ENCODE measurements around the gene GALNTL6. TPM values are rescaled to one million over a fixed set of nuclear protein-coding genes. Genes with fewer than 3 reads are reported as not detected.

GALNTL6 gene
- total and polyA plus RNA-seq, 2 donors (not counting 1 experiment from before 2014, with no cell fraction given) = 0.99 to 1.1 TPM

- intact Hi-C loops (cut with micrococcal nuclease) = no loop called here
- H3K27ac Mint-ChIP-seq = no peak overlapping the region
- no peaks in the 10 kb centered on the region for H3K27me3 Mint-ChIP-seq
- peaks cover 4% of the 10 kb centered on the region for H3K9me3 Mint-ChIP-seq (ENCODE audit: insufficient read depth)
- no peaks in the 10 kb centered on the region for H3K4me1 Mint-ChIP-seq
- POLR2A ChIA-PET = no interaction called here
- TF ChIP-seq CTCF (IDR thresholded peaks at IDR 0.05) = no peak
- no peak for TF ChIP-seq EZH2 (IDR thresholded peaks at IDR 0.05; ENCODE audit: borderline replicate concordance, insufficient read depth, low read depth, low read length, poor library complexity, severe bottlenecking)
- no peaks in the 10 kb centered on the region for H4K20me1 ChIP-seq (ENCODE audit: control insufficient read depth, insufficient read depth, low read length, poor library complexity, severe bottlenecking)
- no peak overlapping the region for H3K27ac ChIP-seq (ENCODE audit: low read length in 2 of 2)
- WGBS (ENCODE audit: insufficient coverage) = no CpG with 5 or more reads among the region's 2 CpGs
- no peaks in the 10 kb centered on the region for H3K79me2 ChIP-seq (ENCODE audit: control insufficient read depth, insufficient read depth, low read length)
- H3K4me1 ChIP-seq (ENCODE audit: control insufficient read depth in 2 of 2, insufficient read depth in 2 of 2, low read length in 2 of 2) = no peaks in the 10 kb centered on the region
- H3K4me2 ChIP-seq (replicated peaks; ENCODE audit: low read depth, low read length, poor library complexity, severe bottlenecking) = no peak overlapping the region
- CTCF ChIA-PET = no interaction called here
- no peak overlapping the region for H2AFZ ChIP-seq (ENCODE audit: insufficient read depth, low read depth, low read length, poor library complexity, severe bottlenecking)
- H3K9me3 ChIP-seq (ENCODE audit: control extremely low read depth in 1 of 3, control insufficient read depth in 2 of 3, insufficient read depth in 1 of 3, low read length in 2 of 3) = peaks cover 0 to 4% (median 1%) of the 10 kb centered on the region in 3 donors
- H3K9ac ChIP-seq (ENCODE audit: low read length) = no peak overlapping the region
- no peaks in the 10 kb centered on the region for H3K27me3 ChIP-seq (replicated peaks in 1 of 4; ENCODE audit: control extremely low read depth in 1 of 4, control insufficient read depth in 3 of 4, insufficient read depth in 4 of 4, low read length in 3 of 4)
- no peaks in the 10 kb centered on the region for H3K36me3 ChIP-seq (replicated peaks in 1 of 2; ENCODE audit: control extremely low read depth in 1 of 2, control insufficient read depth in 1 of 2, extremely low read depth in 1 of 2, insufficient read depth in 2 of 2, low read length in 1 of 2)
- ATAC-seq (ENCODE audit: low read depth) (no peak), DNase-seq (no peak)
- no peak overlapping the region for H3K4me3 ChIP-seq (ENCODE audit: control extremely low read depth in 1 of 5, extremely low read depth in 1 of 5, insufficient read depth in 1 of 5, low read depth in 2 of 5, low read length in 4 of 5)
- no peak overlapping the region for H3K4me3 Mint-ChIP-seq
These were observed 1054.6 kb downstream of the GALNTL6 start for GRCh38 chr4:172867835-172868234.

- Histone ChIP-seq H3K4me3 (ENCODE audit: control extremely low read depth in 1 of 5, extremely low read depth in 1 of 5, insufficient read depth in 1 of 5, low read depth in 2 of 5, low read length in 4 of 5) (no peak overlapping the region), H3K79me2 (ENCODE audit: control insufficient read depth, insufficient read depth, low read length) (no peaks in the 10 kb centered on the region), H3K4me2 (replicated peaks; ENCODE audit: low read depth, low read length, poor library complexity, severe bottlenecking) (no peak overlapping the region), H2AFZ (ENCODE audit: insufficient read depth, low read depth, low read length, poor library complexity, severe bottlenecking) (no peak overlapping the region), H3K9me3 (ENCODE audit: control extremely low read depth in 1 of 3, control insufficient read depth in 2 of 3, insufficient read depth in 1 of 3, low read length in 2 of 3) (peaks cover 0 to 1% (median under 1%) of the 10 kb centered on the region in 3 donors), H3K27me3 (replicated peaks in 1 of 4; ENCODE audit: control extremely low read depth in 1 of 4, control insufficient read depth in 3 of 4, insufficient read depth in 4 of 4, low read length in 3 of 4) (no peaks in the 10 kb centered on the region), H4K20me1 (ENCODE audit: control insufficient read depth, insufficient read depth, low read length, poor library complexity, severe bottlenecking) (no peaks in the 10 kb centered on the region), H3K36me3 (replicated peaks in 1 of 2; ENCODE audit: control extremely low read depth in 1 of 2, control insufficient read depth in 1 of 2, extremely low read depth in 1 of 2, insufficient read depth in 2 of 2, low read length in 1 of 2) (no peaks in the 10 kb centered on the region), H3K27ac (ENCODE audit: low read length in 2 of 2) (no peak overlapping the region), H3K9ac (ENCODE audit: low read length) (no peak overlapping the region), H3K4me1 (ENCODE audit: control insufficient read depth in 2 of 2, insufficient read depth in 2 of 2, low read length in 2 of 2) (no peaks in the 10 kb centered on the region)
- H3K9me3 Mint-ChIP-seq (ENCODE audit: insufficient read depth) = peaks cover 4% of the 10 kb centered on the region
- intact Hi-C loops (cut with micrococcal nuclease) = no loop called here
- POLR2A ChIA-PET = no interaction called here
- H3K27ac Mint-ChIP-seq = no peak overlapping the region
- H3K4me3 Mint-ChIP-seq = no peak overlapping the region
- H3K27me3 Mint-ChIP-seq = no peaks in the 10 kb centered on the region
- CTCF ChIA-PET = no interaction called here
- no peak for DNase-seq
- ATAC-seq (ENCODE audit: low read depth) = no peak
- WGBS (ENCODE audit: insufficient coverage) = no CpG with 5 or more reads among the region's 1 CpG
- no peak for TF ChIP-seq CTCF (IDR thresholded peaks at IDR 0.05)
- TF ChIP-seq EZH2 (IDR thresholded peaks at IDR 0.05; ENCODE audit: borderline replicate concordance, insufficient read depth, low read depth, low read length, poor library complexity, severe bottlenecking) = no peak
- H3K4me1 Mint-ChIP-seq = no peaks in the 10 kb centered on the region
These were observed 1055.1 kb downstream of the GALNTL6 start for GRCh38 chr4:172868271-172868670.
